HT-29 (cell line): ENCODE data around the gene TRIO. TPM values are rescaled to one million over a fixed set of nuclear protein-coding genes. Genes with fewer than 3 reads are reported as not detected.
"Not testable (repeated sequence)": the region's sequence is repeated elsewhere in the genome, so short reads cannot be mapped to it uniquely, and the experiment has no call there.

ENCODE experiments used
- DNase-seq: peaks from one replicate; pipeline ENCODE4 v3.0.0-alpha.2; 2015; ENCODE audit warnings: low spot score
- total RNA-seq: library from RNA; depleted of rRNA; stranded (reverse); fragments of >200 nt; shearing (Covaris generic); gene quantifications from 2 replicates; pipeline ENCODE4 v1.2.3, GENCODE V29; 2014; rRNA removed

Gene TRIO
- total RNA-seq, 1 experiment from 2014 or later: 104 TPM

- peak; percentile 11 for DNase-seq
Measured at GRCh38 chr5:14528926-14529325, 385.8 kb downstream of the TRIO start.

- DNase-seq: no peak
Measured at GRCh38 chr5:14531668-14532067, 388.5 kb downstream of the TRIO start.

DNA sequence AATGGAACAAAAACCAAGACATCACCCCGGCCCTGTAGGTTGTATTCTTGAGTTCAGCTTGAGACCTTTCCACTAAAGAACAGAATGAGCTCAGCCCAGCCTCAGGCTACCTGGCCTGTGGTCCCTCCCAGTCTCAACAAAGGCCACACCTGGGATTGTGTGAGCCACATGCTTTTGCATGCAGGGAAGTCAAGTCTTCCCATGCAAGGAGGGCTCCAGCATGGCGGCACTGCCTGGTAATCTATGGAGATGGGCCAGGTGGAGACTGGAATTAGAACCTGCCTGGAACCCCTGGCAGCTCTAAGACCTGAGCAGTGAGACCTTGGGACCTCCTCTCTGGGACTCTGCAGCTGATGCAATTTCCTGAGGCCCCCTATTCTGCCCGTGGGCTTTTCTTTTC is 389.0 kb downstream of the TRIO start:
- no peak for DNase-seq

- no peak for DNase-seq
Measured at GRCh38 chr5:14534773-14535172, 391.6 kb downstream of the TRIO start.

- DNase-seq: no peak
Measured at GRCh38 chr5:14545308-14545707, 402.2 kb downstream of the TRIO start.

DNA sequence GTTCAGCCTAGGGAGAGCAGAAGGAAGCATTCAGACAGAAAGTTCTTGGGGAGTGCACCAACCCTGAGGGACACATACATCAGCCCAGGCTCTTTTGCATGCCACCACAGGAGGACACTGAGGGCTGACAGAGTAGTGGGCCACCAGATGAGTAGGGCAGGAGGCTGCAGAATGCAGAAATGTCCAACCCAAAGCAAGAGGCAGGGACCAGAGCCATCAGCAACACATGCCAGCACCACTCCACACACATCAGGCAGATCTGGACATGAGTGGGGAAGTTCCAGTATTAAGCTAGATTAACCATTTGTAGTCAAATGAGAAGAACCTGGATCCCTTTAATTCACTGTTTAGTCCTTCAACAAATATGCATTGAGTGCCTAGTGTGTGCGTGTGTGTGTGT is 402.7 kb downstream of the TRIO start:
- no peak for DNase-seq

GRCh38 chr5:14547666-14548065 is 404.5 kb downstream of the TRIO start:
- no peak for DNase-seq

- peak; percentile 88 for DNase-seq
Measured at GRCh38 chr5:14551211-14551610, 408.1 kb downstream of the TRIO start.

- no peak for DNase-seq
Measured at GRCh38 chr5:14552017-14552416, 408.9 kb downstream of the TRIO start.

DNA sequence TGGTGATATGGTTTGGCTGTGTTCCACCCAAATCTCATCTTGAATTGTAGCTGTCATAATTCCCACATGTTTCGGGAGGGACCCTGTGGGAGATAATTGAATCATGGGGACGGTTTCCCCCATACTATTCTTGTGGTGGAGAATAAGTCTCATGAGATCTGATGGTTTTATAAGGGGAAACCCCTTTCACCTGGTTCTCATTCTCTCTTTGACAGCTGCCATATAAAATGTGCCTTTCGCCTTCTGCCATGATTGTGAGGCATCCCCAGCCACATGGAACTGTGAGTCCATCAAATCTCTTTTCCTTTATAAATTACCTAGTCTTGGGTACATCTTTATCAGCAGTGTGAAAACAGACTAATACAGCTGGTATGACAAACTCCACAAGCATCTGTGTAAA is 411.1 kb downstream of the TRIO start:
- not testable (repeated sequence) for DNase-seq

- DNase-seq: no peak
Measured at GRCh38 chr5:14556015-14556414, 412.9 kb downstream of the TRIO start.

DNA sequence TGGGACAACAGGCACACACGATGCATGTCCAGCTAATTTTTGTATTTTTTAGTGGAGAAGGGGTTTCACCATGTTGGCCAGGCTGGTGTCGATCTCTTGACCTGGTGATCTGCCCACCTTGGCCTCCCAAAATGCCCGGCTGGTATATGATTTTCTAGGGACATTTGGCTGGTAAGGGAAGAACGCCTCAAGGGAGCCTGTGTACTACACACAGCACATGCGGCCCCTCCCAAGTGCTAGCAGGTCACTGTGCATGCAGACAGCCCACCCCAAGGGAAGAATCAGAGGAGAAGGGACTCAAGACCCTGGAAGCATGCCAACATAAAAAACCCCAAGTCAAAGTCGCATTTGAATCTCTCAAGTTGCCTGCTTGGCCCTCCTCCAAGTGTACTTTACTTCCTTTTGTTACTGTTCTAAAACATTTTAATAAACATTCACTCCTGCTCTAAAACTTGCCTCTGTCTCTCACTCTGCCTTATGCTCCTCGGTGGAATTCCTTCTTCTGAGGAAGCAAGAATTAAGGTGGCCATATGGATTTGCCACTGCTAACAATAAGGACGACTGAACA is 414.1 kb downstream of the TRIO start:
- DNase-seq: peak; percentile 72

- DNase-seq: peak; percentile 47
Measured at GRCh38 chr5:14557791-14558415, 414.8 kb downstream of the TRIO start.

Other genes starting within 250 kb of the TRIO start
- gene DNAH5, start 198.7 kb upstream of the TRIO start, total RNA-seq: 0.73 and 1.1 TPM in 2 replicates